Fibroblast of pulmonary artery (primary cell): ENCODE measurements around the gene TULP4.

ENCODE experiments used
- DNase-seq: peaks from one replicate; pipeline ENCODE4 v3.0.0-alpha.2; 2010; ENCODE audit warnings: low read depth
- H3K4me3 ChIP-seq: replicated peaks from 2 replicates; pipeline ENCODE4 v1.5.1; 2011; ENCODE audit warnings: low read depth, mild to moderate bottlenecking, control low read depth, low read length, moderate library complexity
- CTCF ChIP-seq: IDR thresholded peaks from 2 replicates; pipeline ENCODE4 v1.5.1; 2011; ENCODE audit warnings: mild to moderate bottlenecking, control low read depth, low read length, inconsistent platforms; ENCODE audit errors: missing control alignments

The TULP4 gene

GRCh38 chr6:158544428-158544827 lies 232.2 kb downstream of the TULP4 start:
- no peak for TF ChIP-seq CTCF

GRCh38 chr6:158545043-158545966 lies 233.0 kb downstream of the TULP4 start:
- DNase-seq, result no peak
- H3K4me3 ChIP-seq, result no peak overlapping the region
- TF ChIP-seq CTCF, result no peak

More at GRCh38 chr6:158544428-158544827, 232.2 kb downstream of the TULP4 start:
- DNase-seq, result no peak
- H3K4me3 ChIP-seq, result no peak overlapping the region

- H3K4me3 ChIP-seq, result no peak overlapping the region
- TF ChIP-seq CTCF, result no peak
- DNase-seq, result no peak
Measured at GRCh38 chr6:158548418-158549161, 236.3 kb downstream of the TULP4 start.

GRCh38 chr6:158552055-158552795 lies 240.0 kb downstream of the TULP4 start:
- DNase-seq, result no peak
- no peak for TF ChIP-seq CTCF
- H3K4me3 ChIP-seq, result no peak overlapping the region

GRCh38 chr6:158552796-158553138 lies 240.5 kb downstream of the TULP4 start:
- no peak for DNase-seq
- TF ChIP-seq CTCF, result no peak
- H3K4me3 ChIP-seq, result no peak overlapping the region

- no peak overlapping the region for H3K4me3 ChIP-seq
- DNase-seq, result no peak
- TF ChIP-seq CTCF, result no peak
Measured at GRCh38 chr6:158554611-158555361, 242.5 kb downstream of the TULP4 start.
